ENCODE measurements around the gene OR5K1. TPM values are rescaled to one million over a fixed set of nuclear protein-coding genes. Genes with fewer than 3 reads are reported as not detected.
A peak's percentile ranks its signal among the peaks of the same experiment; 100 is the strongest.

The OR5K1 gene
- total RNA-seq, 4 donors from 2014 or later = not detected

DNA sequence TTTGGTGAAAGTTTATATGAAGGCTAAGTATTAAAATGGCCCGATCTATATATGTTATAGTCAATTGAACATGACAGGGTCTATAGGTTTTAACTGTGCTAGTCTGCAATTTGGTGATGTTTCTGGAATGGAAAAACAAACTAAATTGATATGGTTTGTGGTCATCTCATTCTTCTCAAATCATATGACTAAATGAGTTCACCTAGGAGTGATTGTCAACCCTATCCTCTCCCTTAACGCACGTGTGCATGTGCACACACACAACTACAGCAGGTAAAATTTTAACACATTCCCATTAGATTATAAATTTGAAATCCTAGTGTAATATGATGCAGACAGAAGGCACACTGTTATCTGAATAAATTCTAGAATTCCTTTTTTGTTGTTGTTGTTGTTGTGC lies 50.7 kb downstream of the OR5K1 start:
- DNase-seq (ENCODE audit: low spot score in 2 of 2) = no peak
- no peak overlapping the region for H3K4me3 ChIP-seq (ENCODE audit: low read depth, poor library complexity, severe bottlenecking)
- intact Hi-C loops (cut with DNase I; ENCODE audit: low total_unique reads) = no loop called here
- 95 to 96% methylated on average over 3 of the region's 3 CpGs for WGBS, 2 donors
- TF ChIP-seq POLR2A (IDR thresholded peaks at IDR 0.05) = no peak

DNA sequence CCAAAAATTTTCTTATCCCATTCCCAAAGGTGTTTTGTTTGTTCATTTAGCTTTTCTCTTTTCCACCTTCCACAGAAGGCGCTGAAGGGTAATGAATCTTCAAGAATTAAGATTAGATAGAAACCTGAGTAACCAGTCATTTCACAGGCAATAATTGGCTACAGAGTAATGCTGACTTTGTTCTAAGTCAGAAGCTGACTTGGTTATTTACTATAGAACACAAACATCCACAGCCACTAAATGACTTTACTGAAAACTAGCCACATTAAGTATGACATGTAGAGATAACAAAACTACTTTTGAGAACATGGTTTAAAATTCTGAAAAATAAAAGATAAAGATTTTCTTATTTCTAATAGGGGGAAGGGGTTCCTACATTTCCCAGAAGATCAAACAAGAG lies 51.9 kb downstream of the OR5K1 start:
- 75 to 92% methylated on average over 1 of the region's 1 CpG for WGBS, 2 donors
- DNase-seq (ENCODE audit: low spot score in 2 of 2) = no peak
- H3K4me3 ChIP-seq (ENCODE audit: low read depth, poor library complexity, severe bottlenecking) = no peak overlapping the region
- TF ChIP-seq, protein P1, sequence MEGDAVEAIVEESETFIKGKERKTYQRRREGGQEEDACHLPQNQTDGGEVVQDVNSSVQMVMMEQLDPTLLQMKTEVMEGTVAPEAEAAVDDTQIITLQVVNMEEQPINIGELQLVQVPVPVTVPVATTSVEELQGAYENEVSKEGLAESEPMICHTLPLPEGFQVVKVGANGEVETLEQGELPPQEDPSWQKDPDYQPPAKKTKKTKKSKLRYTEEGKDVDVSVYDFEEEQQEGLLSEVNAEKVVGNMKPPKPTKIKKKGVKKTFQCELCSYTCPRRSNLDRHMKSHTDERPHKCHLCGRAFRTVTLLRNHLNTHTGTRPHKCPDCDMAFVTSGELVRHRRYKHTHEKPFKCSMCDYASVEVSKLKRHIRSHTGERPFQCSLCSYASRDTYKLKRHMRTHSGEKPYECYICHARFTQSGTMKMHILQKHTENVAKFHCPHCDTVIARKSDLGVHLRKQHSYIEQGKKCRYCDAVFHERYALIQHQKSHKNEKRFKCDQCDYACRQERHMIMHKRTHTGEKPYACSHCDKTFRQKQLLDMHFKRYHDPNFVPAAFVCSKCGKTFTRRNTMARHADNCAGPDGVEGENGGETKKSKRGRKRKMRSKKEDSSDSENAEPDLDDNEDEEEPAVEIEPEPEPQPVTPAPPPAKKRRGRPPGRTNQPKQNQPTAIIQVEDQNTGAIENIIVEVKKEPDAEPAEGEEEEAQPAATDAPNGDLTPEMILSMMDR (IDR thresholded peaks at IDR 0.05) = no peak
- TF ChIP-seq POLR2A (IDR thresholded peaks at IDR 0.05) = no peak
- intact Hi-C loops (cut with DNase I; ENCODE audit: low total_unique reads) = no loop called here

DNA sequence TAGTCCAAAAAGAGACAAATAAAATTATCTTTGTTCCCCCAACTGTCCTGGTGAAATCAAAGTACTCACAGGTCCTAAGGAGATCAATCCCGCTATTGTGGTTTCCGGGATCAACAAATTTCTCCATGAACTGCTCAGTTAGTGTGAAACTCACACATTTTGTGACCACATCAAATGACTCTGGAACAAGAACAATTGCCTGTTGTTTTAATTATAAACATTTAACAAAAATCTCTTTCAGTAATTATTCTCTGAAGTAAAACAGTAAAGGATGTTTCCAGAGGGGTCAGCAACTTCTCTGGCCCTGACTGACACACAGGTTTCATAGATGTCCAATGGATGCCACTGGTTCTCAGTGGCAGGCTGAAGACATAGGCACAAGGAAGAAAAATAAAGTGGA lies 55.8 kb downstream of the OR5K1 start:
- no peak for DNase-seq (ENCODE audit: low spot score in 2 of 2)
- H3K4me3 ChIP-seq (ENCODE audit: low read depth, poor library complexity, severe bottlenecking) = no peak overlapping the region
- WGBS, 2 donors = 90 to 92% methylated on average over 2 of the region's 2 CpGs
- no peak for TF ChIP-seq POLR2A (IDR thresholded peaks at IDR 0.05)
- TF ChIP-seq, protein P1 (IDR thresholded peaks at IDR 0.05) = no peak
- intact Hi-C loops (cut with DNase I; ENCODE audit: low total_unique reads) = no loop called here

DNA sequence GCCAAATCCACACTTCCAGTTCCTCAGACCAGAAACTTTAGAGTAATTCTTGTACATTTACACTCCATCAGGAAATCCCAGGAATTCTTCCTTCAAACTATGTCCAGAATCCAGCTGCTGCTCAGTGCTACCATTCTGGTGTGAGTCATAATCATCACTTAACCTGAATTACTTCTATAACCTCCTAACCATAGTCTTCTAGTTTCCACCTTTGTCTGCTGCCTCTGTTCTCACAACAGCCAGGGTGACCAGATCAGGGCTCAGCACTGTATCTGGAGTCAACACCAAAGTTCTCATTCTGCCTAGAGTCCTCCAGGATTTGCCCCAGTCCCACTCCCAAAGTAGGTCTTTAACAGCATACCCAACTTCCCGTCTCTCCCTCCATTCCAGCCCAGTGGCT lies 56.4 kb downstream of the OR5K1 start:
- intact Hi-C loops (cut with DNase I; ENCODE audit: low total_unique reads) = no loop called here
- no peak for DNase-seq (ENCODE audit: low spot score in 2 of 2)
- 97 to 100% methylated on average over 1 of the region's 1 CpG for WGBS, 2 donors
- no peak overlapping the region for H3K4me3 ChIP-seq (ENCODE audit: low read depth, poor library complexity, severe bottlenecking)
- TF ChIP-seq POLR2A (IDR thresholded peaks at IDR 0.05) = no peak
- TF ChIP-seq, protein P1 (IDR thresholded peaks at IDR 0.05) = no peak

GRCh38 chr3:98521897-98522543 lies 59.0 kb downstream of the OR5K1 start:
- intact Hi-C loops (cut with DNase I; ENCODE audit: low total_unique reads) = no loop called here
- 0 to 1% methylated on average over 16 of the region's 16 CpGs for WGBS, 2 donors
- peak in 1 of 2 donors; percentile 43 for DNase-seq (ENCODE audit: low spot score in 2 of 2)
- no peak for TF ChIP-seq POLR2A (IDR thresholded peaks at IDR 0.05)
- TF ChIP-seq, protein P1 (IDR thresholded peaks at IDR 0.05) = no peak
- H3K4me3 ChIP-seq (ENCODE audit: low read depth, poor library complexity, severe bottlenecking) = peak overlapping the region; percentile 63

Other genes starting within 250 kb of the OR5K1 start
- not detected for gene OR5H6, start 199.0 kb upstream of the OR5K1 start, total RNA-seq
- gene OR5H2, start 180.7 kb upstream of the OR5K1 start, total RNA-seq = not detected
- not detected for gene OR5K4, start 109.3 kb upstream of the OR5K1 start, total RNA-seq
- gene OR5K3, start 72.5 kb upstream of the OR5K1 start, total RNA-seq = not detected
- gene OR5K2, start 34.5 kb downstream of the OR5K1 start, total RNA-seq = not detected
- gene CLDND1, start 59.7 kb downstream of the OR5K1 start, total RNA-seq = 100 to 1,000 TPM; 118 to 323 (median 215) TPM
- not detected for gene GPR15, start 68.8 kb downstream of the OR5K1 start, total RNA-seq
- 10 to 100 TPM; 21.8 to 28.6 (median 25.0) TPM for gene CPOX, start 130.4 kb downstream of the OR5K1 start, total RNA-seq